Measurements from ENCODE around the gene DDX11. TPM values are rescaled to one million over a fixed set of nuclear protein-coding genes. Genes with fewer than 3 reads are reported as not detected.
"Not testable (repeated sequence)": the region's sequence is repeated elsewhere in the genome, so short reads cannot be mapped to it uniquely, and the experiment has no call there.

The DDX11 gene
- total and polyA plus RNA-seq, 4 donors: 11.7 to 30.9 (median 21.5) TPM

- H3K27ac ChIP-seq (ENCODE audit: low read depth in 1 of 2, low read length in 1 of 2); H3K9ac ChIP-seq (ENCODE audit: insufficient read depth in 1 of 2, low read length in 2 of 2); DNase-seq; ATAC-seq (ENCODE audit: insufficient read depth, low FRiP score); H3K27me3 ChIP-seq (ENCODE audit: control insufficient read depth in 3 of 3, insufficient read depth in 3 of 3, low read length in 2 of 3); H3K4me3 ChIP-seq; H3K4me1 ChIP-seq (ENCODE audit: control insufficient read depth in 5 of 5, insufficient read depth in 5 of 5, low read length in 5 of 5); H3K36me3 ChIP-seq (ENCODE audit: control insufficient read depth in 4 of 4, insufficient read depth in 4 of 4, low read length in 4 of 4); H3K9me3 ChIP-seq (ENCODE audit: control insufficient read depth in 4 of 4, insufficient read depth in 3 of 4, low read length in 3 of 4): not testable (repeated sequence)
- WGBS, 2 donors: 68 to 89% methylated on average over 2 of the region's 4 CpGs
These were observed 53.7 kb downstream of the DDX11 start for GRCh38 chr12:31127209-31127848.

GRCh38 chr12:31136581-31136980, 62.9 kb downstream of the DDX11 start:
- not testable (repeated sequence) for H3K4me3 ChIP-seq; DNase-seq; H3K4me1 ChIP-seq (ENCODE audit: control insufficient read depth in 5 of 5, insufficient read depth in 5 of 5, low read length in 5 of 5); H3K27me3 ChIP-seq (ENCODE audit: control insufficient read depth in 3 of 3, insufficient read depth in 3 of 3, low read length in 2 of 3); H3K27ac ChIP-seq (ENCODE audit: low read depth in 1 of 2, low read length in 1 of 2); H3K36me3 ChIP-seq (ENCODE audit: control insufficient read depth in 4 of 4, insufficient read depth in 4 of 4, low read length in 4 of 4); H3K9ac ChIP-seq (ENCODE audit: insufficient read depth in 1 of 2, low read length in 2 of 2); ATAC-seq (ENCODE audit: insufficient read depth, low FRiP score); H3K9me3 ChIP-seq (ENCODE audit: control insufficient read depth in 4 of 4, insufficient read depth in 3 of 4, low read length in 3 of 4)
- 53 to 79% methylated on average over 2 of the region's 2 CpGs for WGBS, 2 donors

- not testable (repeated sequence) for DNase-seq; H3K27me3 ChIP-seq (ENCODE audit: control insufficient read depth in 3 of 3, insufficient read depth in 3 of 3, low read length in 2 of 3); H3K4me3 ChIP-seq; H3K4me1 ChIP-seq (ENCODE audit: control insufficient read depth in 5 of 5, insufficient read depth in 5 of 5, low read length in 5 of 5); H3K9me3 ChIP-seq (ENCODE audit: control insufficient read depth in 4 of 4, insufficient read depth in 3 of 4, low read length in 3 of 4); H3K9ac ChIP-seq (ENCODE audit: insufficient read depth in 1 of 2, low read length in 2 of 2); ATAC-seq (ENCODE audit: insufficient read depth, low FRiP score); H3K27ac ChIP-seq (ENCODE audit: low read depth in 1 of 2, low read length in 1 of 2); H3K36me3 ChIP-seq (ENCODE audit: control insufficient read depth in 4 of 4, insufficient read depth in 4 of 4, low read length in 4 of 4)
- WGBS, 2 donors: 36 to 38% methylated on average over 9 of the region's 9 CpGs
These were observed 71.1 kb downstream of the DDX11 start for GRCh38 chr12:31144768-31145167.

GRCh38 chr12:31145296-31145695, 71.6 kb downstream of the DDX11 start:
- H3K36me3 ChIP-seq (ENCODE audit: control insufficient read depth in 4 of 4, insufficient read depth in 4 of 4, low read length in 4 of 4); ATAC-seq (ENCODE audit: insufficient read depth, low FRiP score); H3K4me3 ChIP-seq; H3K27ac ChIP-seq (ENCODE audit: low read depth in 1 of 2, low read length in 1 of 2); H3K27me3 ChIP-seq (ENCODE audit: control insufficient read depth in 3 of 3, insufficient read depth in 3 of 3, low read length in 2 of 3); H3K4me1 ChIP-seq (ENCODE audit: control insufficient read depth in 5 of 5, insufficient read depth in 5 of 5, low read length in 5 of 5); H3K9ac ChIP-seq (ENCODE audit: insufficient read depth in 1 of 2, low read length in 2 of 2); DNase-seq; H3K9me3 ChIP-seq (ENCODE audit: control insufficient read depth in 4 of 4, insufficient read depth in 3 of 4, low read length in 3 of 4): not testable (repeated sequence)
- 10 to 15% methylated on average over 4 of the region's 6 CpGs for whole genome bisulfite sequencing, 2 donors

GRCh38 chr12:31147415-31147814, 73.8 kb downstream of the DDX11 start:
- WGBS, 2 donors: 92 to 99% methylated on average over 2 of the region's 3 CpGs
- not testable (repeated sequence) for H3K4me3 ChIP-seq; DNase-seq; ATAC-seq (ENCODE audit: insufficient read depth, low FRiP score); H3K4me1 ChIP-seq (ENCODE audit: control insufficient read depth in 5 of 5, insufficient read depth in 5 of 5, low read length in 5 of 5); H3K27ac ChIP-seq (ENCODE audit: low read depth in 1 of 2, low read length in 1 of 2); H3K9ac ChIP-seq (ENCODE audit: insufficient read depth in 1 of 2, low read length in 2 of 2); H3K9me3 ChIP-seq (ENCODE audit: control insufficient read depth in 4 of 4, insufficient read depth in 3 of 4, low read length in 3 of 4); H3K36me3 ChIP-seq (ENCODE audit: control insufficient read depth in 4 of 4, insufficient read depth in 4 of 4, low read length in 4 of 4); H3K27me3 ChIP-seq (ENCODE audit: control insufficient read depth in 3 of 3, insufficient read depth in 3 of 3, low read length in 2 of 3)

- not testable (repeated sequence) for H3K27ac ChIP-seq (ENCODE audit: low read depth in 1 of 2, low read length in 1 of 2); H3K9me3 ChIP-seq (ENCODE audit: control insufficient read depth in 4 of 4, insufficient read depth in 3 of 4, low read length in 3 of 4); H3K36me3 ChIP-seq (ENCODE audit: control insufficient read depth in 4 of 4, insufficient read depth in 4 of 4, low read length in 4 of 4); H3K27me3 ChIP-seq (ENCODE audit: control insufficient read depth in 3 of 3, insufficient read depth in 3 of 3, low read length in 2 of 3); ATAC-seq (ENCODE audit: insufficient read depth, low FRiP score); H3K4me3 ChIP-seq; H3K9ac ChIP-seq (ENCODE audit: insufficient read depth in 1 of 2, low read length in 2 of 2); DNase-seq; H3K4me1 ChIP-seq (ENCODE audit: control insufficient read depth in 5 of 5, insufficient read depth in 5 of 5, low read length in 5 of 5)
- WGBS, 2 donors: 86 to 89% methylated on average over 4 of the region's 4 CpGs
These were observed 77.1 kb downstream of the DDX11 start for GRCh38 chr12:31150766-31151165.

Small RNA genes within 50 kb of the gene (small RNA-seq; reads per million reads assigned to genes)
- gene RF00072 (ENCODE audit: low replicate concordance): not detected

Other genes with a start within 250 kb of the DDX11 start
- gene TSPAN11, start 147.1 kb upstream of the DDX11 start, total RNA-seq: 10 to 100 TPM in 1 of 2 donors, 1 to 10 TPM in 1; 5.3 to 12.1 TPM
- 1 to 10 TPM; 1.4 to 2.6 TPM for gene TSPAN11, start 147.1 kb upstream of the DDX11 start, polyA plus RNA-seq

Data from lung (tissue), 11 donors.